NCI-H2107 treated with DMSO at 0.1 percent for 48 hours (cell line): ENCODE measurements around the gene FEM1C.

Experiments used
- DNase-seq: peaks from one replicate; lab custom pipeline; 2025; ENCODE audit not compliant: unreplicated experiment; lab: John Stamatoyannopoulos, UW

Gene FEM1C

GRCh38 chr5:115557667-115558387 is 13.3 kb upstream of the FEM1C start:
- no peak for DNase-seq

DNA sequence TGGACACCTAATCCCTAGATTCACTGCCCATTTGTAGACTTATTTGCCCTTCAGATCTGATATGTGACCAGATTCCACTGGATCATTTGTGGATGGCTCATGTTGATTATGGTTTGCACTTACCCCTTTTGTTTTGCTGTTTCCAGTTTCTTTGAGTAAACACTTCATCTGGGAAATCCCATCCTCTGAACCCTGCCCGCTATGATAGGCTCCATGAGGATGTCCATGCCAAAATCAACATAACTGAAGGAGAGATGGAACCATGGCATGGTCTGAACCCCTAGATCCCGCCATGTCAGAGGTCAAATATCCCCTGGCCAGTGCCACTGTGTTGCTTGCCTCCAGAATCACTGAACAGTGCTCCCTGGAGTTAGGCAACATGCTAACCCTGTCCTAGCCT is 11.7 kb upstream of the FEM1C start:
- DNase-seq = no peak

GRCh38 chr5:115555084-115555633 is 10.6 kb upstream of the FEM1C start:
- DNase-seq = no peak

DNA sequence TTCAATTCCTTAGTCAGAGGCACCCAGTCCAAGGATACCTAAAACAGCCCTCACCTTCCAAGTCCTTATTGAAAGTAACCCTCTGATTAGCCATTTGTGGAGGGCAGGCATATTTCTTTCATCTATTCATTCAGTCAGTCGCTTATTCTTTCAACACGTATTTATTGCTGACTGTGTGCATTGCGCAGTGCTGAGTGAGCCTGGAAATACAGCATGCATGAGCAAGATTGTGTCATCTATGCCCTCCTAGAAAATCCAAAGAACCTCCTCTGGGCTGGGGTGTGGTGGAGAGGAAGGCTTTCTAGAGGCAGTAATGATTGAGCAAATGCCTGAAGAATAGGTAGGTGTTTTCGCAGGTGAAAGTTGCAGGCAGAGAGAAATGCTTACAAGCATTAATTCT is 8.5 kb upstream of the FEM1C start:
- no peak for DNase-seq

- DNase-seq = no peak
These were observed 6.8 kb upstream of the FEM1C start for GRCh38 chr5:115551415-115551814.

DNA sequence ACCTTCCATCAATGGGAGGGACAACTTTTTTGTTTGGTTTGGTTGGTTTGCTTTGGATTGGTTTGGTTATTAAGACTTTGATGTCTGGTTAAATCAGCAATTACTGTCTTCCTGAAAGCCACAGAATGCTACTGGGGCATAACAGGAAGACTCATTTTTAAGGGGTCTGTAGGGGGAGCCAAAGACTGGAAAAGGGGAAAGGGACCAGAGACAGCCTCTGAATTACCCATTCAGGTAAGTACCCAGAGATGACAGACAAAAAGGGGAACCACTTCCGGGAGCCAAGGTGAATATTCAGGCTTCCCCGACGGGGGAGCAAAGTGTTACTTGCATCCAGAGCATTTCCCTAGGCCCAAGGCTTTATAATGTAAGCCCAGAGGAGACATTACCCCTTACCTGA is 4.6 kb upstream of the FEM1C start:
- no peak for DNase-seq

DNA sequence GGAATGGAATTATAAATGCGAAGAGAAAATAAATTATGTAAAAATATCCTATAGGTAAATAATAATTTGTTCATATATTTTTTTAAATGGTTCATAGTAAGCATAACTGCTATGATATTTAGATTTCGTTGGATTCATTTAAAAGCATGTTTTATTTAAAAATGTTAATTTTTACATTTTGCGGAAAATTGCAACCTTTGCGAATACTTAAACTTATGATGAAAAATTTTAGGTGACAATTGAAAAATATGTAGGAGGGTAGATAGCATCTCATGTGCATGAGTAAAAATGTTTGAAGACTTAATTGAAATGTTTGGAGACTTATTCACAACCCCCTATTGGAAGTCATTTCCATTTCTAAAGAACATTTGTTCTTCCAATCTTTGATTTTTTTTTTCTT is 4.1 kb upstream of the FEM1C start:
- no peak for DNase-seq

DNA sequence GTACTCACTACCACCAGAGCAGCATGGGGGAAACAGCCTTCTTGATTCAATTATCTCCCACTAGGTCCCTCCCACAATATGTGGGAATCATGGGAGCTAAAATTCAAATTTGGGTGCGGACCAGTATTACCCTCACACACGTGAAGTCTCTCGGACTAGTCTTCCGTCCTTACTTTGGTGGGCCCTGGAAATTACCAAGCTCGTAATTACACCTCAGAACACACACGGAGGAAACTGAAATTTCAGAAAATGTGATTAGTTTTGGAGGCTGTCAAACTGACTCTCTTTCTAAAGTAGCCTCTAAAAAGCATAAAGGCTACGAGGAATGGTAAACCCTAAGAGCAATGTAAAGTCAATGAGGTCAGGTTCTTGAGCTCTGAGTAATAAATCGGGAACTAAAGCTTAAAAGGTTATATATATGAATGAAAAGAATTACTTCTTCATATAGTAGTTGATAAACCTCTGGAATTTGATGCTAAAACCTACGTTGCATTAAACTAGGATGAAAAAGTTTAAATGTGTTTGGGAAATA is 842 bp upstream of the FEM1C start:
- no peak for DNase-seq

GRCh38 chr5:115544043-115544435 is 536 bp downstream of the FEM1C start:
- DNase-seq = no peak

DNA sequence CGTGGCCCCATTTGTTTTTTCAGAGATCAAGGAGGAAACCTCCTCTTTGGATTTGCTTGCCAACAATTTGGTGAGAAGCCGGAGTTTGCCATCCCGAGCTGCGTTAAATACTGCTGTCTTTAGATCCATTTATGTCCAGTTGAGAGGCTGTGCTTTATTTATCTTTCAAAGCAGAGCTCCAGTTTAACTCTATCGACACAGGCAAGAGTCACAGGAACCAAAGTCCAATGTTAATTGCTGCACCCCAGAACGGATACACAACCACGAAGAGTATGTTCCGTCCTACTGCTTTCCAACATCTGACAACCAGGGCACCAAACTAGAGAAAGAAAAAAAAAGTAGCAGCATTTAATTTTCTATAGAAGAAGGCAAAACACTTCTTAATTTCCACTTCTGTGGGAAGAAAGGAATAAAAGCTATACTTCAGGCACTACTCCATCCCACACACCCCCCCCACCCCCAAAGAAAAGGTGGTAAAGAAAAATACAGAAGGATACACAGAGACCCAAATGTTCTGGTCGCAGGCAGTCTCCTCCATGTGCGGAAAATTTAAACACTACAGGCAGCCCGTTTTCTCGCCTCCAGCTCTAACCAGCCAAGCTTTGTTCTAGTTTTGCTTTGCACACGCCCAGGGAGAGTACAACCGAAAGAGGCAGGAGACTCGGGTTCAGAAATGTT is 1.1 kb downstream of the FEM1C start:
- DNase-seq = no peak

GRCh38 chr5:115542651-115543364 is 1.8 kb downstream of the FEM1C start:
- no peak for DNase-seq

DNA sequence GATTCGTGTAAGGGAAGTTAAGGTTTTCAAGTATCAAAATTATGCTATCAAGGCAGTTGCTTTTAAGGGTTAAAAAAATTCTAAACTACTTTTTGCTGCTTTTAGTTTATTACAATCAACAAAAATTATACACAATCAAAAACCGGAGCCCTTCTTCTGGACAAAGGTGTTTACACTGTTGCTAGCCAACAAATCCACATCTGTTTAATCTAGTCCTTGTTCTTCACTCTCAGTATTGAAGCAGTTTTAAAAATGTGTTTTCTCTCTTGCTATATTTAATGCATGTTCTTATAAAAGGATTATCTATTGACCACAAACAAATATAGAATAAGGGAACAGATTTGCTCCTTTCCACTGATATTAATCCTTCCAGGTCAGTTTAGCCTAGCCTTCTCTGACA is 2.5 kb downstream of the FEM1C start:
- no peak for DNase-seq

- DNase-seq = no peak
These were observed 3.0 kb downstream of the FEM1C start for GRCh38 chr5:115541611-115542010.

DNA sequence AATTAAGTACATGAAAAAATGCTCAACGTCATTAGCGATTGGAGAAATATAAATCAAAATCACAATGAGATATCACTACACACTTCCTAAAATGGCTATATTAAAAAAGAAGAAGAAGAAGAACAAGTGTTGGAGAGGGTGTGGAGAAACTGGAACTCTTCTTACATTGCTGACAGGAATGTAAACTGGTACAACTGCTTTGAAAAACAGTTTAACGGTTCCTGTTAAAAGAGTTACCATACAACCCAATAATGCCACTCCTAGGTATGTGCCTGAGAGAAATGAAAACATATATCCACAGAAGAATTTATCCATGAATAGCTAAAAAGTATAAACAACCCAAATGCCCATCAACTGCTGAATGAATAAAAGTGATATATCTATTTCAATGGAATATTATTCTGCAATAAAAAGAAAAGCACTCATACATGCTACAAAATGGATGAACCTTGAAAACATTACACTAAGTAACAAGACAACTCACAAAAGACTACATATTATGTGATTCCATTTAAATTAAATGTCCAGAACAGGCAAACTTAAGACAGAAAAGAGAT is 9.0 kb downstream of the FEM1C start:
- DNase-seq = no peak

- DNase-seq = no peak
These were observed 12.1 kb downstream of the FEM1C start for GRCh38 chr5:115532517-115532916.

DNA sequence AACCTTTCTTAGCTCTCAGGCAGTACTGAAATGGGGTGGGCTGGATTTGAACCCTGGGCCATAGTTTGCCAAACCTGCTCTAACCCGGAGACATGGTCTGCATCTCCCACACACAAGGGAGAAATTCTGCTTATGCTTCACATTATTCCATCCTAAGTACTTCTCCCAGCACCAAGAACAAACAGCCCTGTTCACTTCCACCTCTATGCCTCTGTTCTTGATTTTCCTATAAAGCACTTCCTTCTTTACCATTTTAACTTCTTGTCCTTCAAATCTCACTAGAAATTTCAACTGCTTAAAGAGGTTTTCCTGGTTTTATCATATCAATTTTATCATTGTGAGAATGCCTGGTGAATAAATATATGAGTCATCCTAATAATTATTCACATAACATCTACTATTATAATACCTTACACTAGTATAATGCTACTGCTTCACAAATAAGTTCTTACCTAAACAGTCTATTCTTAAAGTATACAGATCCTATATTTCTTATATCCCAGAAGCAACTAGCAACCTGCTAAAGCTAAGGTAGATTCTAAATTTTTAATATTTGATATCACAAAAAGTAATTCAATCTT is 12.7 kb downstream of the FEM1C start:
- no peak for DNase-seq

DNA sequence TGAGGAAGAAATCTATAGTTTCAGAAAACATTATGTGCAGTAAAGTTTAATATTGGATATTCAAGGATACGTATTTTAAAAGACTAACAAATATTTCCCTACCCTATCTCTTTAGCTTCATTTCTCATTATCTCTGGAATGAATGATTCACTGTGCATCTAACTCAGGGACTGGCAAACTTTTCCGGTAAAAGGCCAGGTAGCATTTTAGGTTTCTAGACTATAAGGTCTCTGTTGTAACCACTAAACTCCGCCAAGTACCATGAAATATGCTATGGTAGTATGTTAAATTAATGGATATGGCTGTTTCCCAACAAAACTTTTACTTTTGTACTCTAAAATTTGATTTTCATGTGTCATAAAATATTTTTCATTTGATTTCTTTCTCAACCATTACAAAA is 13.2 kb downstream of the FEM1C start:
- no peak for DNase-seq

GRCh38 chr5:115530426-115530825 is 14.1 kb downstream of the FEM1C start:
- no peak for DNase-seq

- DNase-seq = no peak
These were observed 18.0 kb downstream of the FEM1C start for GRCh38 chr5:115526604-115527003.

DNA sequence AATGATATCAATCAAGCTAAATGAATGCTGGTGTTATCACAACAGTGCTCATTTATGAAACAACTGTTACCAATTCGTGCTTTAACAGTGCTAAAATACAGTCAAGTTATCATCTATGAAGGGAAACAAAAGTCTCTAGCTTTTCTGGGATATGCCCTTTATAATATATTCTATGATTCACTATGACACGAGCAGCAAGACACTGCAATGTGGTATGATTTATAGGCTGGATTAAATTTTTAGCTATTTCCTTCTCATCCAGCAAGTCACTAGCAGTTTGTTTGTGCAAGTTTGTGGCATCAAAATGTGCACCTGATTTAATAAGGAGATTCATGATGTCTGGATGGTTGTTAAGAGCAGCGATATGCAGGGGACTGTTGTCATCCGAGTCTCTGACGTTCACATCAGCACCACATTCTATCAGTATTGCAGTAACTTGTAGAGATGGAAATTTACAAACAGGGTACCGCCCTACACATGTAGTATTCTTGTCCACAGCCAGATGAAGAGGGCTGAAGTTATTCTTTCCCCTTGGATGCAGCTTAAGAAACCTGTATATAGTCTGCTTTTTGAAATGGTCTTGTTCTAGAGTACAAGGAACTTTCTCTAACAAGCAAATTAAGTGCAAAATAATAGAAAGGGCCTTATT is 20.3 kb downstream of the FEM1C start:
- no peak for DNase-seq
